Activated CD4-positive, CD25-positive, alpha-beta regulatory T cell (primary cell): ENCODE measurements around the gene LAMA2.

Experiments used
- DNase-seq, 4 experiments: peaks; one replicate each; lab custom pipeline; 2025; lab: John Stamatoyannopoulos, UW

Gene LAMA2

GRCh38 chr6:129215246-129215645 is 332.3 kb downstream of the LAMA2 start:
- no peak for DNase-seq

- DNase-seq, result no peak
Observed at GRCh38 chr6:129215916-129216520, 333.1 kb downstream of the LAMA2 start.

GRCh38 chr6:129217701-129218100 is 334.8 kb downstream of the LAMA2 start:
- DNase-seq, result no peak

GRCh38 chr6:129233458-129234134 is 350.7 kb downstream of the LAMA2 start:
- no peak for DNase-seq

- DNase-seq, result no peak
Observed at GRCh38 chr6:129235167-129236000, 352.4 kb downstream of the LAMA2 start.

- no peak for DNase-seq
Observed at GRCh38 chr6:129236001-129236517, 353.1 kb downstream of the LAMA2 start.

- DNase-seq, result no peak
Observed at GRCh38 chr6:129238991-129239390, 356.1 kb downstream of the LAMA2 start.

GRCh38 chr6:129239825-129240491 is 357.0 kb downstream of the LAMA2 start:
- no peak for DNase-seq

- no peak for DNase-seq
Observed at GRCh38 chr6:129240492-129240853, 357.5 kb downstream of the LAMA2 start.

GRCh38 chr6:129242546-129242945 is 359.6 kb downstream of the LAMA2 start:
- no peak for DNase-seq

GRCh38 chr6:129243377-129243776 is 360.4 kb downstream of the LAMA2 start:
- DNase-seq, result no peak

GRCh38 chr6:129248946-129249345 is 366.0 kb downstream of the LAMA2 start:
- DNase-seq, result no peak

- DNase-seq, result peak in 2 of 4 experiments; percentile 0 to 8
Observed at GRCh38 chr6:129251669-129252376, 368.9 kb downstream of the LAMA2 start.

- no peak for DNase-seq
Observed at GRCh38 chr6:129252377-129253071, 369.6 kb downstream of the LAMA2 start.

- no peak for DNase-seq
Observed at GRCh38 chr6:129253242-129253641, 370.3 kb downstream of the LAMA2 start.

- no peak for DNase-seq
Observed at GRCh38 chr6:129253727-129254126, 370.8 kb downstream of the LAMA2 start.

- no peak for DNase-seq
Observed at GRCh38 chr6:129257196-129257595, 374.3 kb downstream of the LAMA2 start.

- no peak for DNase-seq
Observed at GRCh38 chr6:129262661-129263060, 379.7 kb downstream of the LAMA2 start.

GRCh38 chr6:129263176-129263575 is 380.2 kb downstream of the LAMA2 start:
- DNase-seq, result no peak

GRCh38 chr6:129264480-129265045 is 381.6 kb downstream of the LAMA2 start:
- no peak for DNase-seq

GRCh38 chr6:129267028-129267427 is 384.1 kb downstream of the LAMA2 start:
- no peak for DNase-seq
